Fibroblast of peridontal ligament (primary cell): ENCODE measurements around the gene PKDREJ.
"Not testable (repeated sequence)": the region's sequence is repeated elsewhere in the genome, so short reads cannot be mapped to it uniquely, and the experiment has no call there.

Experiments
- DNase-seq: peaks from one replicate; pipeline ENCODE4 v3.0.0-alpha.2; 2010; ENCODE audit errors: extremely low read depth

Gene PKDREJ

GRCh38 chr22:46288846-46289243 is 25.7 kb upstream of the PKDREJ start:
- no peak for DNase-seq

GRCh38 chr22:46287873-46288751 is 25.0 kb upstream of the PKDREJ start:
- DNase-seq = no peak

GRCh38 chr22:46286941-46287872 is 24.1 kb upstream of the PKDREJ start:
- no peak for DNase-seq

- DNase-seq = peak; percentile 91
Measured at GRCh38 chr22:46286006-46286405, 22.9 kb upstream of the PKDREJ start.

- DNase-seq = no peak
Measured at GRCh38 chr22:46281866-46282678, 18.9 kb upstream of the PKDREJ start.

- no peak for DNase-seq
Measured at GRCh38 chr22:46280999-46281623, 18.0 kb upstream of the PKDREJ start.

DNA sequence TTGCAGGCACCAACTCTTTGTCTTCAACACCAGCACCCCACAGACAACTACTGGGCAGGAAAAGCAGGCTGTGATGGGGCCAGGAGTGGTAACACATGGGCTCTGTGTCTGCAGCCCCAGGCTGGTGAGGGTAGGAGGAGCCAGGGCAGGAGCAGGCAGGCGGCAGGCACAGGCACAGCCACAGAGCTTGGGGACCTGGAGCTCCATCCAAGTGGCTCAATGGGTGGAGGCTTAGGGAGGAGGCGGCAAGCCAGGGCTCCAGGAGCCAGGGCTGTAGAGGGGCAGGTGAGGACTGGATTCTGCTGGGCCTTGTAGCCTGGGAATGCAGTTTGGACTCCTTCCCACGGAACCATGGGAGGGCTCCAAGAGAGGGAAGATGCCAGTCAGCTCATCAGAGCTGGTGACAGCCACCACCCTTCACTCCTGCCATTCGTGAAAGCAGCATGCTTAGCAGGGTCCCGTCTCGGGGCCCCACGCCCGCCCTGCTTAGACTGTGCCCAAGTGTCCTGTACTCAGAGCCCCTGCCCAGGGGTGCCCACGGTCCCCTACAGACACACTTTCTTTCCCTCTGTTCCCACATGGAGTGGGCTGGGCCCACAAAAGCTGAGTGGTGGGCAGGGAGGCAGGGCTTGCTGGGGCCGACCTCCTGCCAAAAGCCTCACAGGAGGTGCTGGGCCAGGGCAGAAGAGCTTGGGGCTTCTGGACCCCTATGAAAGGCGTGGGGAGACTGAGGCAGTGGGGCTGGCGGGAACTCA is 17.1 kb upstream of the PKDREJ start:
- DNase-seq = no peak

GRCh38 chr22:46278656-46279645 is 15.8 kb upstream of the PKDREJ start:
- no peak for DNase-seq

DNA sequence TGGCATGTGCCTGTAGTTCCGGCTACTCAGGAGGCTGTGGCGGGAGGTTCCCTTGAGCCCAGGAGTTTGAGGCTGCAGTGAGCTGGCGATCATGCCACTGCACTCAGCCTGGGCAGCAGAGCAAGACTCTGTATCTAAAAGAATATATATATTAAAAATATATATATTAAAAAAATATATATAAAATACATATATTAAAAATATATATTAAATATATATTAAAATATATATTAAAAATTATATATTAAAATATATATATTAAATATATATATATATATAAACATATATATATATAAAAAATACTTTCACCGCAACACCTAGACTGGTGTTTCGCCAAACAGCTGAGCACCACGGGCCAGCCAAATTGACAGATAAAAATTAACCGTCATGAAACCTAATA is 13.4 kb upstream of the PKDREJ start:
- no peak for DNase-seq

- DNase-seq = no peak
Measured at GRCh38 chr22:46275455-46276122, 12.4 kb upstream of the PKDREJ start.

DNA sequence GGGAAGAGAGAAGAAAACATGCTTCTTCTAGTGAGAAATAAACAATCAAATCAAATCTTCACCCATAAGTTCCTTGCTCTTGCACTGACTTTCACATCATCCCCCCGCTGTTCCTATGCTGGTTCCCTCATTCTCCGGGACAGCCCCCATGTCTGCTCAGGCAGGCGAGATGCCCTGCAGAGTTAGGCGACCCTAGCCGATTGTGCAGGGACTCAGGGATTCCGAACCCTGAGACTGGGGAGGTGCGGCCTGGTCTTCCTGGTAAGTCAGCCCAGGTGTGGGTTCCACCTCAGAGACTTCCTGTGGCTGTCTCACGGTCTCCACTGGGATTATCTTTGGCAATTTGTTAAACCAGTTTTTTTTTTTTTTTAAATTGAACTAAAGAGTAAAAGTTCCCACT is 11.2 kb upstream of the PKDREJ start:
- DNase-seq = no peak

DNA sequence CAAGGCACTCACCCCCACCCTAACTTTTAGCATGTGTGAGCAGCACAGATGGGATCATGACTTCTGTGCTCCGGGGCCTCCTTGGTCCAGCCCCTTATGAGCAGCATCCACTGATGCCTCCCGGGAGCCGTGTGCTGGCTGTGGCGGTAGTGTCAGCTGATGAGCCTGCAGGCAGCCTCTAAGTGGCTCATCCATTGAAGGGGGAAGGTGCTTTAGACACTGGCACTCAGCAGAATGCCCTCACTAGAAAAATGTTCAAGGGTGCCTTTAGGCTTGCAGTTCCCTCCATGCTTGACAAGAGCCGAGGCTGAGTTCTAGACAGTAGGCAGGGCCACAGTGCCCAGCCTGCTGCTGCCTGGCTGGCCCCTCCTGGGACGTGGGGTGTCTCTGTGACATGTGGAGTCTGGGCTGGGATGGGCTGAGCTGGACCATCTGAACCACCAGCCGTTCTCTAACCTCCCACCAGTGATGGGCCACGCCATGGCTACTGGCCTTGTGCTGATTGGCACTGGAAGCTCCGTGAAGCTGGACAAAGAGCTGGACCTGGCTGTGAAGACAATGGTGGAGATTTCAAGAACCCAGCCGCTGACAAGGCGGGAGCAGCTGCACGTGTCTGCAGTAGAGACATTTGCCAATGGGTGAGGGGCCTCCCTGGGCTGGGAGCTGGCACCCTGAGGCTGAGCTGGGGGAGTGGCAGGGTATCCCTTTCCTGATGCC is 10.4 kb upstream of the PKDREJ start:
- DNase-seq = no peak

DNA sequence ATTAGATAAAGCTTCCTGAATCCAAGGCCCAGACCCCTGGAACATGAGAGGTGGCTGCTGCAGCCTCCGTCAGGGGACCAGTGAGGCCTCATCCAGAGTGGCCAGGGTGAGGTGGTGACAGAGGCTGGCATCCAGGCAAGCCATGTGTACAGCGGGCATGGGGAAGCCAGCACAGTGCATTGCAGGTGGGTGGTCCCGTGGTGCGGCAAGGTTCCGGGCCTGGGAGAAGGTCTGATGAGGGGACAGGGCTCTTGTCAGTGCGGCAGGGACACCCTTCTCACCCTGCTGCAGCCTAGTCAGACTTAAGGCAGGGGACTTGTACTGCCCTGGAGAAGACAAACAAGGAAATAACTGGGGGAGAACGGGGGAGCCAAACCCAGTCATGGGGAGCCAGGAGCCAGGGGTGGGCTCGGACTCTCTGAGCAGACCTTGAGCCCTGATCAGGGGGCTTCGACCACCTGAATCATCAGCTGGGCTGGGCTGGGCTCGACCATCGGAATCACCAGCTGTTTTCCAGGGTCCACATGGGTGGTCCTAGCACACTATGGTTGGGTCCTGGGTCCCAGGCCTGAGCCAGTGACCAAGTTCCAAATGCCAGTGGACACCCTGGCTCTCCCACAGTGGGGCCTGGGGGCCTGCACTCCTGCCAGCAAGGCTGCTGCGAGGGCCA is 9.8 kb upstream of the PKDREJ start:
- DNase-seq = no peak

DNA sequence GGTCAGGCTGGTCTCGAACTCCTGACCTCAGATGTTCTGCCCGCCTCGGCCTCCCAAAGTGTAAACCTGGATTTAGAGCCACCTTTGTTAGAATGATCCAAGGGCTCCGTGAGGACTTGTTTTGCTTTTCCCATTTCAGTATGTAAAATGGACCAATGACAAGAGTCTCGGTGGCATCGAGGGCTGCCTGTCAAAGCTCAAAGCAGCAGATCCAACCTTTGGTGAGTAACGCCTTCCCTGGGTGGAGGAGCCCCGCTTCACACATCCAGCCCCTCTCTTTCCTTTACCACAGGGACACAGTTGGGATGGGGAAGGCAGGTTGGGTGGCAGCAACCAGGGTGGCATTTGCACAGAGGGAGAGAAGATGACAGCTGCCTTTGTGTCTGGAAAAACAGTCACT is 9.1 kb upstream of the PKDREJ start:
- DNase-seq = no peak

DNA sequence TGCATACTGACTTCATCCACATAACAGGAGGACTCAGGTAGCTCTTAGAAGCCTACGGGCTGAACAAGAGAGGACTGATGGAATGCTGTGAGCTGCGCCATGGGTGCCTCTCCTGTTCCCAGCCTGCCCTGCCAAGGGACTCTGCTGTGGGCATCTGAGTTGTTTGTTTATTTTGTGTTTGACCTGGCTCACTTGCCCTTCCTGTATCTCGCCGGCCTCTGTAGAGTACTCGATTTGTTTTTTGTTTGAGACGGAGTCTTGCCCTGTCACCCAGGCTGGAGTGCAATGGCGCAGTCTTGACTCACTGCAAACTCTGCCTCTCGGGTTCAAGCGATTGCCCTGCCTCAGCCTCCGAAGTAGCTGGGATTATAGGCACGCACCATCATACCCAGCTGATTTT is 6.4 kb upstream of the PKDREJ start:
- DNase-seq = no peak

GRCh38 chr22:46267431-46268279 is 4.5 kb upstream of the PKDREJ start, which contains the start of gene TTC38:
TTC38 (plus strand) TSS chr22:46268008; CDS start chr22:46268040, 32 bp downstream.
- DNase-seq = peak; percentile 67

DNA sequence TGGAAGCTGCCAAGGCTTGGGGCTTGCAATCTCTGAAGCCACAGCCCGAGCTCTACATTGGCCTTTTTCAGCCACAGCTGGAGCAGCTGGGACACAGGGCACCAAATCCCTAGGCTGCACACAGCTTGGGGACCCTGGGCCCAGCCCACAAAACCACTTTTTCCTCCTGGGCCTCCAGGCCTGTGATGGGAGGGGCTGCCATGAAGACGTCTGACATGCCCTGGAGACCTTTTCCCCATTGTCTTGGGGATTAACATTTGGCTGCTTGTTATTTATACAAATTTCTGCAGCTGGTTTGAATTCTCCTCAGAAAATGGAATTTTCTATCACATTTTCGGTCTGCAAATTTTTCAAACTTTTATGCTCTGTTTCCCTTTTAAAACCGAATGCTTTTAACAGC is 2.5 kb upstream of the PKDREJ start:
- not testable (repeated sequence) for DNase-seq
